HFF-Myc (cell line): Measurements from ENCODE around the gene IQCE.

Experiments used
- DNase-seq: peaks from one replicate; pipeline ENCODE4 v3.0.0-alpha.2; 2011; ENCODE audit warnings: low read depth; ENCODE audit errors: extremely low read depth
- H3K4me3 ChIP-seq: replicated peaks from 2 replicates; pipeline ENCODE4 v1.5.1; 2011; ENCODE audit warnings: low read depth, mild to moderate bottlenecking, control low read depth, low read length
- CTCF ChIP-seq: IDR thresholded peaks from 2 replicates; pipeline ENCODE4 v1.5.1; 2012; ENCODE audit warnings: mild to moderate bottlenecking, low read depth, low read length, control low read depth; ENCODE audit errors: missing control alignments

The IQCE gene

GRCh38 chr7:2663121-2663886 lies 104.5 kb downstream of the IQCE start:
- no peak for TF ChIP-seq CTCF
- DNase-seq = no peak
- no peak overlapping the region for H3K4me3 ChIP-seq

GRCh38 chr7:2663960-2664359 lies 105.2 kb downstream of the IQCE start:
- H3K4me3 ChIP-seq = no peak overlapping the region
- DNase-seq = no peak
- no peak for TF ChIP-seq CTCF
